IPS DF 6.9 (cell line): Measurements from ENCODE around the gene MEOX1.

Experiments used
- DNase-seq: peaks from one replicate; pipeline ENCODE4 v3.0.0-alpha.2; 2013; ENCODE audit warnings: low read depth, low spot score
- H3K27ac ChIP-seq: one replicate; pipeline ENCODE4 v1.5.1; 2013; ENCODE audit warnings: low read length, control low read depth
- H3K27me3 ChIP-seq: 2 replicates; pipeline ENCODE4 v1.6.1; 2013; ENCODE audit warnings: mild to moderate bottlenecking, low read length; ENCODE audit not compliant: control insufficient read depth, insufficient read depth
- H3K36me3 ChIP-seq: 2 replicates; pipeline ENCODE4 v1.6.1; 2013; ENCODE audit warnings: low read length; ENCODE audit not compliant: control insufficient read depth, insufficient read depth
- H3K4me1 ChIP-seq: 2 replicates; pipeline ENCODE4 v1.6.1; 2013; ENCODE audit warnings: low read length; ENCODE audit not compliant: control insufficient read depth, insufficient read depth
- H3K4me3 ChIP-seq: 2 replicates; pipeline ENCODE4 v1.5.1; 2013; ENCODE audit warnings: mild to moderate bottlenecking, low read length
- H3K9me3 ChIP-seq: 2 replicates; pipeline ENCODE4 v1.6.1; 2013; ENCODE audit warnings: low read length, inconsistent platforms; ENCODE audit not compliant: control insufficient read depth, insufficient read depth
- WGBS: extraction: QIAGEN DNeasy Blood & Tissue Kit; methylation state at CpG from one replicate; pipeline ENCODE4 v1.1.7; 2013; ENCODE audit warnings: mixed read lengths, missing lambda C conversion rate; ENCODE audit not compliant: insufficient read length, insufficient coverage; 5-methylcytosine and 5-hydroxymethylcytosine counted together

Gene MEOX1

GRCh38 chr17:43661699-43662412 is at the start of gene MEOX1:
Gene MEOX1 (minus strand): TSS chr17:43661922. CDS start chr17:43661534, 388 bp downstream.
- no CpG with 5 or more reads among the region's 8 CpGs for WGBS
- H3K27ac ChIP-seq: no peak within 1 kb of the TSS
- no peak within 1 kb of the TSS for H3K4me3 ChIP-seq
- no peaks in the 10 kb centered on the region for H3K27me3 ChIP-seq
- peaks cover 1% of the 10 kb centered on the region; the same call in 1 of the 2 replicates for H3K4me1 ChIP-seq
- H3K36me3 ChIP-seq: no peaks in the 10 kb centered on the region
- no peak for DNase-seq
- no peaks in the 10 kb centered on the region for H3K9me3 ChIP-seq

GRCh38 chr17:43710101-43710500 is 48.4 kb upstream of the MEOX1 start:
- Histone ChIP-seq H3K27me3 (peaks cover 10% of the 10 kb centered on the region; the same call in 1 of the 2 replicates), H3K4me3 (no peak overlapping the region), H3K4me1 (no peaks in the 10 kb centered on the region), H3K27ac (no peak overlapping the region), H3K9me3 (no peaks in the 10 kb centered on the region), H3K36me3 (no peaks in the 10 kb centered on the region)
- WGBS: no CpG with 5 or more reads among the region's 6 CpGs
- DNase-seq: no peak

DNA sequence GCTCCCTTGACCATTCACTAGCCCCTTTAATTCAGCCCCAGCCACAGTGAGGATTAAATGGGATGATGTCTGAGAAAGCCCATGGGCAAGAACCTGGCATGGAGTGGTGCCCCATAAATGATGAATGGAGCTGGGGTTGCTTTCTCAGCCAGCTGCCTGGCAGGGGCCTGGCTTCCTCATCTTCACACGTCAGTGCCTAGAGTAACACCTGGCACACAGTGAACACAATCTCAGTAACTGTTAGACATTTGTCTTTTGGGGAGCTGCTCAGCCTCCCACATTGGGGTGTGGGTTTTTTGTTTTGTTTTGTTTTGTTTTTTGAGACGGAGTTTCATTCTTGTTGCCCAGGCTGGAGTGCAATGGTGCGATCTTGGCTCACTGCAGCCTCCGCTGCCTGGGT is 47.5 kb upstream of the MEOX1 start:
- H3K27ac ChIP-seq: no peak overlapping the region
- H3K4me3 ChIP-seq: no peak overlapping the region
- no peaks in the 10 kb centered on the region for H3K9me3 ChIP-seq
- WGBS: no CpG with 5 or more reads among the region's 4 CpGs
- peaks cover 3% of the 10 kb centered on the region; the same call in 1 of the 2 replicates for H3K4me1 ChIP-seq
- H3K27me3 ChIP-seq: peaks cover 5% of the 10 kb centered on the region; the same call in 1 of the 2 replicates
- no peaks in the 10 kb centered on the region for H3K36me3 ChIP-seq
- DNase-seq: no peak

DNA sequence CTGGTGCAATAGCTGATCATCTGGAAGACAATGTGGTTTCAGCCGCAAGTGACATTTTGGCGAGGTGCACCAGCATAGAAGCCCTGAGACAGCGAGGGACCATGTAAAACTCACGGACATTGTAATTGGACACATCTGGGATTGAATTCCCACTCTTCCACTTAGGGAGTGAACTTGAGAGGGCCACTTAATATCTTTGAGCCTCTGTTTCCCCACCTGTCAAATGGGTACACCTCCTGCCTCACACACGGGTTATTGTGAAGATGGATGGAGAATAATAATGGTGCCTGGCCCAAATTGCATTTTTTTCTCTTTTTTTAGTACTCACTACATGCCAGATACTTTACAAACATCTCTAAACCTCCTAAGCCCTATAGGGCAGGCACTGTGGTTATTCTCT is 45.5 kb upstream of the MEOX1 start:
- Histone ChIP-seq H3K9me3 (no peaks in the 10 kb centered on the region), H3K36me3 (no peaks in the 10 kb centered on the region), H3K27me3 (no peaks in the 10 kb centered on the region), H3K27ac (no peak overlapping the region), H3K4me3 (no peak overlapping the region), H3K4me1 (peaks cover 3% of the 10 kb centered on the region; the same call in 1 of the 2 replicates)
- DNase-seq: no peak
- WGBS: no CpG with 5 or more reads among the region's 5 CpGs

- Histone ChIP-seq H3K27ac (no peak overlapping the region), H3K36me3 (no peaks in the 10 kb centered on the region), H3K9me3 (no peaks in the 10 kb centered on the region), H3K27me3 (no peaks in the 10 kb centered on the region), H3K4me1 (peaks cover 3% of the 10 kb centered on the region; the same call in 1 of the 2 replicates), H3K4me3 (no peak overlapping the region)
- no CpG with 5 or more reads among the region's 5 CpGs for WGBS
- no peak for DNase-seq
Observed at GRCh38 chr17:43706235-43706634, 44.5 kb upstream of the MEOX1 start.

GRCh38 chr17:43703630-43704029 is 41.9 kb upstream of the MEOX1 start:
- no CpG with 5 or more reads among the region's 3 CpGs for WGBS
- H3K4me1 ChIP-seq: peaks cover 3% of the 10 kb centered on the region; the same call in 1 of the 2 replicates
- no peaks in the 10 kb centered on the region for H3K27me3 ChIP-seq
- no peak overlapping the region for H3K4me3 ChIP-seq
- DNase-seq: no peak
- no peaks in the 10 kb centered on the region for H3K9me3 ChIP-seq
- H3K36me3 ChIP-seq: no peaks in the 10 kb centered on the region
- no peak overlapping the region for H3K27ac ChIP-seq

DNA sequence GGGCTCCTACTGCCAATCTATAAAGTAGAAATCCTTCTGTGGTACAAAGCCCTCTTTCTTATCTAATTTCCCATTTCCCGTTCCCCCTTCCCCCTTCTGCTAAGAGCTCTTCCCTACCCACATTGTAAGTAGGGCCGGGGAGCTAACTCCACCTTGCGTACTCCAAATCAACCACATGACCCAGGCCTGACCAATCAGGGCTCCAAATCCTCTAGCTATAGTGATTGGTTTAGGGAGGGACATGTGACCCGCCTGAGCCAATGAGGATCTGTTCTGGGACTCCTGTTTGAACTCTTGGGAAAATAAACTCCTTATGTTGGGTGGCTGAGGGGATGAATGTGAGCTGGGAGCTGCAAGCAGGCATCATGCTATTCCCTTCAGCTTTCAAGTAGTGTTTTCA is 40.9 kb upstream of the MEOX1 start:
- Histone ChIP-seq H3K9me3 (no peaks in the 10 kb centered on the region), H3K27me3 (no peaks in the 10 kb centered on the region), H3K36me3 (no peaks in the 10 kb centered on the region), H3K27ac (no peak overlapping the region), H3K4me1 (peaks cover 3% of the 10 kb centered on the region; the same call in 1 of the 2 replicates), H3K4me3 (no peak overlapping the region)
- DNase-seq: no peak
- no CpG with 5 or more reads among the region's 4 CpGs for WGBS

DNA sequence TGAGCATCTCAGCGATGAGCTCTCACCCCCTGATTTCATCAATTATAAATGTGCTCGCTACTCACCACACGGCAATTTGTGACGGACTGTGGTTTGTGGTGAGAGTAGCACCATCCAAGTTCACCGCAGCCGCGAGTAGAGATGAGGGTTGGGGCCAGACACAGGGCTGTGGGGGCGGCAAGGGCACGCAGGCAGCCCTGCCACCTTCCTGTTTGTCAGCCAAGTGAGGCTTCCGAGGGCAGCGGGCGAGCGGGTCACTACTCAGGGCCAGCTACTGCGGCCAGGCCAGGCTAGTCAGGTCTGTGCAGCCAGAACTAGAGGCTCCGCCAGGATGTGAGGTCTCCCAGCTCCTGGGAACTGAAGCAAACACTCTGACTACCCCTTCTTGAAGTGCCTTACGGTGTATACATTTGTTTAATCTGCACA is 39.6 kb upstream of the MEOX1 start:
- no CpG with 5 or more reads among the region's 16 CpGs for WGBS
- DNase-seq: no peak

GRCh38 chr17:43699438-43699756 is 37.7 kb upstream of the MEOX1 start:
- Histone ChIP-seq H3K36me3 (no peaks in the 10 kb centered on the region), H3K4me3 (no peak overlapping the region), H3K9me3 (no peaks in the 10 kb centered on the region), H3K4me1 (peaks cover 2% of the 10 kb centered on the region), H3K27me3 (no peaks in the 10 kb centered on the region), H3K27ac (no peak overlapping the region)
- no CpG with 5 or more reads among the region's 3 CpGs for WGBS
- no peak for DNase-seq

More for the DNA sequence above, 39.6 kb upstream of the MEOX1 start:
- Histone ChIP-seq H3K9me3 (no peaks in the 10 kb centered on the region), H3K27ac (no peak overlapping the region), H3K36me3 (no peaks in the 10 kb centered on the region), H3K4me3 (no peak overlapping the region), H3K27me3 (no peaks in the 10 kb centered on the region), H3K4me1 (peaks cover 3% of the 10 kb centered on the region)

DNA sequence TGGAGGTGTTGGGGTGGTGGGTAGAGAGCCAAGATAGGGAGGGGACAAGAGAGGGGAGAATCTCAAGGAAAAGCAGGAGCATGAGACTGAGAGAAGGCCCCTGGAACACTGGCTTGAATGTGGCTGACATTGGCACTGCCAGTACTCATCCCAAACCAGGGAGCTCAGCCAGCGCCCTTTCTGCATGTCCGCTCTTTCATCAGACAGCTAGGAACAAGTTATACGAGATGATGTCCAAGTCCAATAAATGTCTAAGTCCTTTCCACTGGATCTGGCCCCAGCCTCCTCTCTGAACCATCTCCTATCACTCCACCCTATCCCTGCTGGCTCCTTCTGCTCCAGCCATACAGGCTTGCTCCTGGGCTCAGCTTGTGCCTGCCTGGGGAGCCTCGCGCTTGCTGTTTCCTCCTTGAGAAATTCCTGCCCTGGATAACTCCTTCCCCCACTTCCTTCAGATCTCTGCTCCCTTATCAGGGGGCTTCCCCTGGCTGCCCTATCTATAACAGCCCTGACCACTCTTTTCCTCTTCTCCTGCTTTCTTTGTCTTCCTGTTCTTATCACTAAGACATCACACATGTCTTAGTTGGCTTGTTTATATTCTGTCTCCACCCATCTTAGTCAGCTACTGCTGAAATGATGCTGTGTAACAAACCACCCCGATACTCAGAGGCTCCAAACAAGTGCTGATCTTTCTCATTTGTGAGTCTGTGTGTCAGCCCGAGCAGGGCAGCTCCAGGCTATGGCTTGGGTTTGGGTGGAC is 37.1 kb upstream of the MEOX1 start:
- Histone ChIP-seq H3K9me3 (no peaks in the 10 kb centered on the region), H3K27ac (no peak overlapping the region), H3K27me3 (no peaks in the 10 kb centered on the region), H3K4me3 (no peak overlapping the region), H3K36me3 (no peaks in the 10 kb centered on the region), H3K4me1 (no peaks in the 10 kb centered on the region; the same call in 1 of the 2 replicates)
- DNase-seq: no peak
- WGBS: no CpG with 5 or more reads among the region's 7 CpGs
